Measurements from ENCODE around the gene MRPS18A. TPM values are rescaled to one million over a fixed set of nuclear protein-coding genes. Genes with fewer than 3 reads are reported as not detected.

The MRPS18A gene
- total and polyA plus RNA-seq, 9 of the 15 experiments (the other 6 are each of a cell fraction or from before 2014, with no cell fraction given) = 87.5 to 243 (median 125) TPM

DNA sequence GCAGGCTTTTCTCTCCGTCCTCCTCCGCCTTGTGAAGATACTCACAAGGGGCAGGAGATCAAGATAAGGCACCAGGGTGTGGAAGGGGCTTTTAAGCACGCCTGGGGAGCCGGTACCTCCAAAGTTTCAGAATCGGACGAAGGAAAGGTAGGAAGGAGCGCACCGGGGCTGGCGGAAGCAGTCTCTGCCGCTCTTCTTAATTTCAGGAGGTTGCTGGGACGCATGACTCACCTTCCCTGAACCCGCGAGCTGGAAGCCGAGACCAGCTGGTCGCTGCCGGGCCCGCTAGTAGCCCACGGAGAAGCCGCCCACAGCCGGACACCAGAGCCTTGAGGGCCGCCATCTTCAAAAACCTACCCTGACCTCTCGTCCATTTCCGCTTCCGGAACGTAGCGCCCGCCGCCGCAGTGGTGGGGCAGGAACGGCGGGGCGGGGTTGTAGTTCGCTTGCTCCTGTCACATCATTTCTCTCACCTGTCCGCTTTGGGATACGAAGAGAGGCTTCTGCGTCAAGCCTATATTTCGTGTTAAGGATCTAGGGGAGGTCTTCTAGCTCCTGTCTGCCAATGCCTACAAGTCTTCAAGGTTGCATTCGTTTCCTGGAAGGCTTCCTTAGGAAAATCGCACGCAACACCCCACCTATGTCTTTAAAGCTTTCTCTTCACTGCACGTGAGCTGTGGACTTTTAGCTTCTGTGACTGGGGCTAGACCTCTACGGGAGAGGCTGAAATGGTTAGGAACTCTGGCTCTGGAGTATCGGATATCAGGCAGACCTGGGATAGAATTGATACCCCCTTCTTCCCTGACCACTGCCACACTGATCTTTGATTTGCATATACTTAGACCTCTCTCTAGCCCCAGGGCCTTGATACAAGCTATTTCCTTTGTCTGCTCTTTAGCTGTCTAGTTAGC lies at the start of gene MRPS18A (continued):
- TF ChIP-seq NR1H2 (CRISPR knock-in tag; IDR thresholded peaks at IDR 0.05) (0 out of 2 replicates have a peak, but pooled peaks have one; percentile 32), ZFX (CRISPR knock-in tag; IDR thresholded peaks at IDR 0.05) (peak; percentile 62), PRPF4 (IDR thresholded peaks at IDR 0.05; ENCODE audit: insufficient read depth, low read depth, low read length, poor library complexity, severe bottlenecking) (no peak), FOXK2 (conservative IDR thresholded peaks at IDR 0.05 in 1 of 2, IDR thresholded peaks at IDR 0.05 in 1 of 2; ENCODE audit: low read depth in 2 of 2) (peak in 1 of 2 experiments; percentile 37; a peak in 1 of 4 replicates), ZNF436 (CRISPR knock-in tag; IDR thresholded peaks at IDR 0.05) (no peak), MTA1 (IDR thresholded peaks at IDR 0.05; ENCODE audit: borderline replicate concordance) (0 out of 2 replicates have a peak, but pooled peaks have one; percentile 21), PHTF2 (CRISPR knock-in tag; IDR thresholded peaks at IDR 0.05) (no peak), NFXL1 (CRISPR knock-in tag; IDR thresholded peaks at IDR 0.05) (no peak), GTF2E2 (tag; IDR thresholded peaks at IDR 0.05) (no peak), RBM15 (IDR thresholded peaks at IDR 0.05; ENCODE audit: insufficient read depth, low read length) (no peak), TOE1 (IDR thresholded peaks at IDR 0.05; ENCODE audit: borderline replicate concordance) (peak; percentile 62; the same call in 1 of the 2 replicates), TOE1 (CRISPR knock-in tag; IDR thresholded peaks at IDR 0.05; ENCODE audit: borderline replicate concordance, low read depth) (no peak), MCM3 (IDR thresholded peaks at IDR 0.05) (no peak), HDAC1 (IDR thresholded peaks at IDR 0.05) (peak in 1 of 2 experiments; percentile 78; a peak in 2 of 4 replicates), MAZ (CRISPR knock-in tag; conservative IDR thresholded peaks at IDR 0.05 in 1 of 2, IDR thresholded peaks at IDR 0.05 in 1 of 2) (peak in 1 of 2 experiments; percentile 84), SAFB2 (IDR thresholded peaks at IDR 0.05; ENCODE audit: borderline replicate concordance, low read depth, low read length, severe bottlenecking) (no peak), PHF20 (IDR thresholded peaks at IDR 0.05; ENCODE audit: partially characterized antibody) (peak; percentile 94), XRCC4 (IDR thresholded peaks at IDR 0.05; ENCODE audit: extremely low read depth, insufficient read depth, insufficient read length) (no peak)
- TF ChIP-seq, protein P1, sequence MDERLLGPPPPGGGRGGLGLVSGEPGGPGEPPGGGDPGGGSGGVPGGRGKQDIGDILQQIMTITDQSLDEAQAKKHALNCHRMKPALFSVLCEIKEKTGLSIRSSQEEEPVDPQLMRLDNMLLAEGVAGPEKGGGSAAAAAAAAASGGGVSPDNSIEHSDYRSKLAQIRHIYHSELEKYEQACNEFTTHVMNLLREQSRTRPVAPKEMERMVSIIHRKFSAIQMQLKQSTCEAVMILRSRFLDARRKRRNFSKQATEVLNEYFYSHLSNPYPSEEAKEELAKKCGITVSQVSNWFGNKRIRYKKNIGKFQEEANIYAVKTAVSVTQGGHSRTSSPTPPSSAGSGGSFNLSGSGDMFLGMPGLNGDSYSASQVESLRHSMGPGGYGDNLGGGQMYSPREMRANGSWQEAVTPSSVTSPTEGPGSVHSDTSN (CRISPR knock-in tag; IDR thresholded peaks at IDR 0.05; ENCODE audit: low read depth) = peak; percentile 26; the same call in 1 of the 2 replicates
- TF ChIP-seq, protein P1 (tag; conservative IDR thresholded peaks at IDR 0.05; ENCODE audit: low read depth) = peak; percentile 74
- TF ChIP-seq, protein P2, sequence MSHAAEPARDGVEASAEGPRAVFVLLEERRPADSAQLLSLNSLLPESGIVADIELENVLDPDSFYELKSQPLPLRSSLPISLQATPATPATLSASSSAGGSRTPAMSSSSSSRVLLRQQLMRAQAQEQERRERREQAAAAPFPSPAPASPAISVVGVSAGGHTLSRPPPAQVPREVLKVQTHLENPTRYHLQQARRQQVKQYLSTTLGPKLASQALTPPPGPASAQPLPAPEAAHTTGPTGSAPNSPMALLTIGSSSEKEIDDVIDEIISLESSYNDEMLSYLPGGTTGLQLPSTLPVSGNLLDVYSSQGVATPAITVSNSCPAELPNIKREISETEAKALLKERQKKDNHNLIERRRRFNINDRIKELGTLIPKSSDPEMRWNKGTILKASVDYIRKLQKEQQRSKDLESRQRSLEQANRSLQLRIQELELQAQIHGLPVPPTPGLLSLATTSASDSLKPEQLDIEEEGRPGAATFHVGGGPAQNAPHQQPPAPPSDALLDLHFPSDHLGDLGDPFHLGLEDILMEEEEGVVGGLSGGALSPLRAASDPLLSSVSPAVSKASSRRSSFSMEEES (CRISPR knock-in tag; IDR thresholded peaks at IDR 0.05) = no peak
